CD4-positive, alpha-beta memory T cell (primary cell): Measurements from ENCODE around the gene TENM3. TPM values are rescaled to one million over a fixed set of nuclear protein-coding genes. Genes with fewer than 3 reads are reported as not detected.

Experiments
- CTCF ChIA-PET: fragments of 350-600 bp; sonication (Branson Sonifier 250); formaldehyde crosslinking; loops from one replicate; lab custom pipeline; 2021; ENCODE audit warnings: inconsistent platforms; ENCODE audit not compliant: partially characterized antibody; lab: Charles Lee
- POLR2A ChIA-PET: fragments of 350-600 bp; sonication (Branson Sonifier 250); formaldehyde crosslinking; loops from one replicate; lab custom pipeline; 2021; ENCODE audit not compliant: partially characterized antibody; lab: Charles Lee
- DNase-seq, 5 donors: peaks; one replicate each; pipeline versions ENCODE4 v3.0.0 to v3.0.0-alpha.2; 2020 to 2022; ENCODE audit warnings: mixed read lengths in 1 of 5
- H3K27ac ChIP-seq: one replicate; pipeline ENCODE4 v1.7.0; 2013; ENCODE audit warnings: low read depth, low read length
- H3K27me3 ChIP-seq: 2 replicates; pipeline ENCODE4 v1.7.0; 2013; ENCODE audit warnings: mild to moderate bottlenecking, low read length, moderate library complexity; ENCODE audit not compliant: insufficient read depth
- H3K36me3 ChIP-seq: 2 replicates; pipeline ENCODE4 v1.7.0; 2013; ENCODE audit warnings: mild to moderate bottlenecking, low read length, moderate library complexity; ENCODE audit not compliant: insufficient read depth
- H3K4me1 ChIP-seq: 2 replicates; pipeline ENCODE4 v1.7.0; 2013; ENCODE audit warnings: mild to moderate bottlenecking, low read length, moderate library complexity; ENCODE audit not compliant: insufficient read depth
- H3K4me3 ChIP-seq, 2 donors: one replicate each; pipeline ENCODE4 v1.7.0; 2013; ENCODE audit warnings: low read length in 2 of 2, mild to moderate bottlenecking in 1 of 2
- H3K9me3 ChIP-seq, 2 donors: one replicate each; pipeline ENCODE4 v1.7.0; 2013; ENCODE audit warnings: low read length in 2 of 2, control low read depth in 1 of 2; ENCODE audit not compliant: control insufficient read depth in 1 of 2
- H3K27ac Mint-ChIP-seq, 7 donors: one replicate each; pipeline ENCODE4 v1.8.0; 2020 to 2021; ENCODE audit warnings: mixed read lengths in 7 of 7, mild to moderate bottlenecking in 6 of 7, inconsistent platforms in 3 of 7, moderate library complexity in 3 of 7
- H3K27me3 Mint-ChIP-seq, 2 donors: one replicate each; pipeline ENCODE4 v1.8.0; 2020 to 2021; ENCODE audit warnings: mixed read lengths in 2 of 2
- H3K36me3 Mint-ChIP-seq, 2 donors: one replicate each; pipeline ENCODE4 v1.8.0; 2020 to 2021; ENCODE audit warnings: mixed read lengths in 2 of 2, inconsistent platforms in 1 of 2, mild to moderate bottlenecking in 1 of 2
- H3K4me1 Mint-ChIP-seq, 4 donors: one replicate each; pipeline ENCODE4 v1.8.0; 2020 to 2021; ENCODE audit warnings: mixed read lengths in 4 of 4, mild to moderate bottlenecking in 1 of 4
- H3K4me3 Mint-ChIP-seq, 8 donors: one replicate each; pipeline ENCODE4 v1.8.0; 2020 to 2021; ENCODE audit warnings: mixed read lengths in 8 of 8, mild to moderate bottlenecking in 7 of 8, moderate library complexity in 6 of 8, inconsistent platforms in 3 of 8
- H3K9me3 Mint-ChIP-seq, 8 donors: one replicate each; pipeline ENCODE4 v1.8.0; 2020 to 2021; ENCODE audit warnings: mixed read lengths in 8 of 8, mild to moderate bottlenecking in 5 of 8, inconsistent platforms in 3 of 8, moderate library complexity in 1 of 8
- intact Hi-C: fragments of 100-400 bp; cut with micrococcal nuclease; formaldehyde crosslinking; loops from one replicate; pipeline ENCODE4 v1.15.1; 2023
- polyA plus RNA-seq, 2 donors: library from polyadenylated mRNA; unstranded; fragments of 300-500 nt; fragmentation: Illumina TruSeq; gene quantifications; one replicate each; pipeline ENCODE4 v1.2.3, GENCODE V29; 2021
- total RNA-seq, 2 experiments: library from RNA; stranded (reverse); gene quantifications; one replicate each; pipeline ENCODE4 v1.2.3, GENCODE V29; 2021

Gene TENM3
- total and polyA plus RNA-seq, 4 experiments from 2014 or later = not detected

GRCh38 chr4:182318256-182318655 is 75.1 kb downstream of the TENM3 start:
- no peak overlapping the region for H3K27ac Mint-ChIP-seq
- H3K4me3 ChIP-seq = no peak overlapping the region
- intact Hi-C loops = no loop called here
- H3K4me3 Mint-ChIP-seq = no peak overlapping the region
- H3K36me3 ChIP-seq = no peaks in the 10 kb centered on the region
- no peaks in the 10 kb centered on the region for H3K4me1 ChIP-seq
- H3K9me3 Mint-ChIP-seq = peaks cover 0 to 32% (median 21%) of the 10 kb centered on the region in 8 donors
- CTCF ChIA-PET = no interaction called here
- POLR2A ChIA-PET = no interaction called here
- DNase-seq = no peak
- no peaks in the 10 kb centered on the region for H3K27me3 Mint-ChIP-seq
- no peaks in the 10 kb centered on the region for H3K9me3 ChIP-seq
- H3K27me3 ChIP-seq = no peaks in the 10 kb centered on the region
- no peak overlapping the region for H3K27ac ChIP-seq
- no peaks in the 10 kb centered on the region for H3K36me3 Mint-ChIP-seq
- H3K4me1 Mint-ChIP-seq = no peaks in the 10 kb centered on the region

GRCh38 chr4:182320092-182320491 is 76.9 kb downstream of the TENM3 start:
- Histone ChIP-seq H3K4me1 (no peaks in the 10 kb centered on the region), H3K4me3 (no peak overlapping the region), H3K27ac (no peak overlapping the region), H3K36me3 (no peaks in the 10 kb centered on the region), H3K9me3 (no peaks in the 10 kb centered on the region), H3K27me3 (no peaks in the 10 kb centered on the region)
- Mint-ChIP-seq H3K4me1 (no peaks in the 10 kb centered on the region), H3K36me3 (no peaks in the 10 kb centered on the region), H3K9me3 (peaks cover 0 to 18% (median 11%) of the 10 kb centered on the region in 8 donors), H3K27me3 (no peaks in the 10 kb centered on the region), H3K4me3 (no peak overlapping the region), H3K27ac (no peak overlapping the region)
- intact Hi-C loops = no loop called here
- no peak for DNase-seq
- ChIA-PET POLR2A (no interaction called here), CTCF (no interaction called here)

GRCh38 chr4:182320580-182320979 is 77.4 kb downstream of the TENM3 start:
- H3K9me3 Mint-ChIP-seq = peaks cover 0 to 18% (median 9%) of the 10 kb centered on the region in 8 donors
- H3K27me3 ChIP-seq = no peaks in the 10 kb centered on the region
- no peaks in the 10 kb centered on the region for H3K36me3 Mint-ChIP-seq
- no peaks in the 10 kb centered on the region for H3K4me1 Mint-ChIP-seq
- no peaks in the 10 kb centered on the region for H3K4me1 ChIP-seq
- H3K9me3 ChIP-seq = no peaks in the 10 kb centered on the region
- no peaks in the 10 kb centered on the region for H3K27me3 Mint-ChIP-seq
- intact Hi-C loops = no loop called here
- H3K27ac ChIP-seq = no peak overlapping the region
- no peak overlapping the region for H3K4me3 ChIP-seq
- no peak for DNase-seq
- no peak overlapping the region for H3K4me3 Mint-ChIP-seq
- H3K36me3 ChIP-seq = no peaks in the 10 kb centered on the region
- ChIA-PET POLR2A (no interaction called here), CTCF (no interaction called here)
- no peak overlapping the region for H3K27ac Mint-ChIP-seq

DNA sequence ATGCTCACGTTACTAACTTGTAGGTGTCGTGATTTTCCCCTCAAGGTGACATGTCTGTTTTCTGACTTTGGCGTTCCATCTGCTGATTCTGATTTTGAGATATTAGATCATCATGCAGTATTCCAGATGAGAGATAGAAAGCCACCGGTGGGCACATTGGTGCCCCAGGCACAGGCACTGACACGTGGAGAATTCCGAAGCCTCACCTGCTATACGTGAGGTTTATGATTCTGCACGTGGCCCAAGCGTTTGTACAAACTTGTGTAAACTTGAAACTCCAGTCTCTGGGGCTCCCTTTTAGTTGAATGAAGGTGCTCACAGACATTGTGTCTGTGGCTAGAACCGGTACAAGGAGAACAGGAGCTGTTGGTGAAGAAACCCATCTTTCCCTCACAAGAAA is 81.1 kb downstream of the TENM3 start:
- H3K4me3 Mint-ChIP-seq = no peak overlapping the region
- no peak overlapping the region for H3K27ac Mint-ChIP-seq
- Histone ChIP-seq H3K27ac (no peak overlapping the region), H3K9me3 (no peaks in the 10 kb centered on the region), H3K36me3 (no peaks in the 10 kb centered on the region), H3K4me1 (no peaks in the 10 kb centered on the region), H3K4me3 (no peak overlapping the region), H3K27me3 (no peaks in the 10 kb centered on the region)
- ChIA-PET POLR2A (no interaction called here), CTCF (no interaction called here)
- peaks cover 0 to 9% (median 2%) of the 10 kb centered on the region in 8 donors for H3K9me3 Mint-ChIP-seq
- H3K27me3 Mint-ChIP-seq = no peaks in the 10 kb centered on the region
- H3K36me3 Mint-ChIP-seq = no peaks in the 10 kb centered on the region
- H3K4me1 Mint-ChIP-seq = no peaks in the 10 kb centered on the region
- intact Hi-C loops = no loop called here
- no peak for DNase-seq

GRCh38 chr4:182325397-182325796 is 82.2 kb downstream of the TENM3 start:
- intact Hi-C loops = no loop called here
- H3K27me3 Mint-ChIP-seq = no peaks in the 10 kb centered on the region
- H3K36me3 ChIP-seq = no peaks in the 10 kb centered on the region
- no peaks in the 10 kb centered on the region for H3K4me1 ChIP-seq
- no peak overlapping the region for H3K4me3 Mint-ChIP-seq
- no peaks in the 10 kb centered on the region for H3K4me1 Mint-ChIP-seq
- no peaks in the 10 kb centered on the region for H3K36me3 Mint-ChIP-seq
- no peak overlapping the region for H3K4me3 ChIP-seq
- no peak overlapping the region for H3K27ac ChIP-seq
- ChIA-PET POLR2A (no interaction called here), CTCF (no interaction called here)
- H3K27ac Mint-ChIP-seq = no peak overlapping the region
- H3K9me3 ChIP-seq = no peaks in the 10 kb centered on the region
- peaks cover 0 to 10% (median 3%) of the 10 kb centered on the region in 8 donors for H3K9me3 Mint-ChIP-seq
- H3K27me3 ChIP-seq = no peaks in the 10 kb centered on the region
- DNase-seq = no peak

- no peak for DNase-seq
- H3K36me3 Mint-ChIP-seq = no peaks in the 10 kb centered on the region
- no peaks in the 10 kb centered on the region for H3K9me3 ChIP-seq
- H3K4me3 ChIP-seq = no peak overlapping the region
- no peaks in the 10 kb centered on the region for H3K36me3 ChIP-seq
- no peak overlapping the region for H3K27ac ChIP-seq
- H3K27me3 ChIP-seq = no peaks in the 10 kb centered on the region
- intact Hi-C loops = no loop called here
- CTCF ChIA-PET = no interaction called here
- H3K9me3 Mint-ChIP-seq = peaks cover 0 to 7% (median 3%) of the 10 kb centered on the region in 8 donors
- H3K4me1 Mint-ChIP-seq = no peaks in the 10 kb centered on the region
- POLR2A ChIA-PET = no interaction called here
- H3K4me3 Mint-ChIP-seq = no peak overlapping the region
- no peaks in the 10 kb centered on the region for H3K27me3 Mint-ChIP-seq
- H3K4me1 ChIP-seq = no peaks in the 10 kb centered on the region
- no peak overlapping the region for H3K27ac Mint-ChIP-seq
Observed at GRCh38 chr4:182325848-182326255, 82.7 kb downstream of the TENM3 start.

- no peak overlapping the region for H3K4me3 Mint-ChIP-seq
- Histone ChIP-seq H3K36me3 (no peaks in the 10 kb centered on the region), H3K4me3 (no peak overlapping the region), H3K9me3 (no peaks in the 10 kb centered on the region), H3K27me3 (no peaks in the 10 kb centered on the region), H3K4me1 (no peaks in the 10 kb centered on the region), H3K27ac (no peak overlapping the region)
- no peaks in the 10 kb centered on the region for H3K4me1 Mint-ChIP-seq
- intact Hi-C loops = no loop called here
- ChIA-PET CTCF (no interaction called here), POLR2A (no interaction called here)
- DNase-seq = no peak
- H3K36me3 Mint-ChIP-seq = no peaks in the 10 kb centered on the region
- no peak overlapping the region for H3K27ac Mint-ChIP-seq
- H3K27me3 Mint-ChIP-seq = no peaks in the 10 kb centered on the region
- H3K9me3 Mint-ChIP-seq = peaks cover 0 to 7% (median 0%) of the 10 kb centered on the region in 8 donors
Observed at GRCh38 chr4:182328505-182328904, 85.3 kb downstream of the TENM3 start.

- Histone ChIP-seq H3K27ac (no peak overlapping the region), H3K36me3 (no peaks in the 10 kb centered on the region), H3K4me3 (no peak overlapping the region), H3K4me1 (no peaks in the 10 kb centered on the region), H3K9me3 (no peaks in the 10 kb centered on the region), H3K27me3 (no peaks in the 10 kb centered on the region)
- no peak overlapping the region for H3K4me3 Mint-ChIP-seq
- no peaks in the 10 kb centered on the region for H3K4me1 Mint-ChIP-seq
- POLR2A ChIA-PET = no interaction called here
- no peak for DNase-seq
- H3K27me3 Mint-ChIP-seq = no peaks in the 10 kb centered on the region
- intact Hi-C loops = no loop called here
- no peak overlapping the region for H3K27ac Mint-ChIP-seq
- CTCF ChIA-PET = no interaction called here
- H3K9me3 Mint-ChIP-seq = peaks cover 0 to 2% (median 0%) of the 10 kb centered on the region in 8 donors
- no peaks in the 10 kb centered on the region for H3K36me3 Mint-ChIP-seq
Observed at GRCh38 chr4:182337366-182337765, 94.2 kb downstream of the TENM3 start.
